GM10248 (cell line): ENCODE data around the gene VPS16.
A peak's percentile ranks its signal among the peaks of the same experiment; 100 is the strongest.

Experiments
- CTCF ChIA-PET: fragments of 300-600 bp; sonication (Branson Sonifier 250); formaldehyde crosslinking; extraction: SDS; loops from one replicate; lab custom pipeline; 2021; ENCODE audit warnings: antibody characterized with exemption; lab: Yijun Ruan, JAX
- POLR2A ChIA-PET: fragments of 350-650 bp; sonication (Branson Sonifier 250); formaldehyde crosslinking; extraction: SDS; loops from one replicate; lab custom pipeline; 2020; ENCODE audit warnings: antibody characterized with exemption; lab: Yijun Ruan, JAX
- DNase-seq: peaks from one replicate; pipeline ENCODE4 v3.0.0; 2012; ENCODE audit errors: extremely low spot score
- CTCF ChIP-seq: IDR thresholded peaks from 2 replicates; pipeline ENCODE4 v1.5.1; 2012; ENCODE audit warnings: mild to moderate bottlenecking, low read depth; ENCODE audit errors: extremely low read depth, missing control alignments, control extremely low read depth

VPS16 gene

GRCh38 chr20:2907519-2907918 is 67.0 kb downstream of the VPS16 start:
- DNase-seq, result no peak
- ChIA-PET CTCF (interaction anchor here (0.7 to 1.9 kb wide), 6 partner anchors 10 to 42 kb away, joined by 3 to 8 read pairs (median 4); no protein-coding TSS in a partner anchor), POLR2A (interaction anchor here (0.5 kb wide), 1 partner anchor 68 kb away, joined by 4 read pairs; no protein-coding TSS in a partner anchor)
- no peak for TF ChIP-seq CTCF

GRCh38 chr20:2909953-2910352 is 69.4 kb downstream of the VPS16 start:
- no peak for TF ChIP-seq CTCF
- POLR2A ChIA-PET, result no interaction called here
- DNase-seq, result no peak
- CTCF ChIA-PET, result no interaction called here

- DNase-seq, result no peak
- POLR2A ChIA-PET, result no interaction called here
- TF ChIP-seq CTCF, result no peak
- CTCF ChIA-PET, result no interaction called here
Observed at GRCh38 chr20:2911200-2911599, 70.7 kb downstream of the VPS16 start.

GRCh38 chr20:2914160-2914559 is 73.6 kb downstream of the VPS16 start:
- no peak for DNase-seq
- CTCF ChIA-PET, result interaction anchor here (0.6 to 1.8 kb wide), 7 partner anchors 9 to 140 kb away, joined by 3 to 4 read pairs (median 4); no protein-coding TSS in a partner anchor
- POLR2A ChIA-PET, result no interaction called here
- TF ChIP-seq CTCF, result peak; percentile 37
